Measurements from ENCODE around the gene IFNAR1. TPM values are rescaled to one million over a fixed set of nuclear protein-coding genes. Genes with fewer than 3 reads are reported as not detected.

IFNAR1 gene
- total RNA-seq, 1 donor from 2014 or later = 64.5 TPM

DNA sequence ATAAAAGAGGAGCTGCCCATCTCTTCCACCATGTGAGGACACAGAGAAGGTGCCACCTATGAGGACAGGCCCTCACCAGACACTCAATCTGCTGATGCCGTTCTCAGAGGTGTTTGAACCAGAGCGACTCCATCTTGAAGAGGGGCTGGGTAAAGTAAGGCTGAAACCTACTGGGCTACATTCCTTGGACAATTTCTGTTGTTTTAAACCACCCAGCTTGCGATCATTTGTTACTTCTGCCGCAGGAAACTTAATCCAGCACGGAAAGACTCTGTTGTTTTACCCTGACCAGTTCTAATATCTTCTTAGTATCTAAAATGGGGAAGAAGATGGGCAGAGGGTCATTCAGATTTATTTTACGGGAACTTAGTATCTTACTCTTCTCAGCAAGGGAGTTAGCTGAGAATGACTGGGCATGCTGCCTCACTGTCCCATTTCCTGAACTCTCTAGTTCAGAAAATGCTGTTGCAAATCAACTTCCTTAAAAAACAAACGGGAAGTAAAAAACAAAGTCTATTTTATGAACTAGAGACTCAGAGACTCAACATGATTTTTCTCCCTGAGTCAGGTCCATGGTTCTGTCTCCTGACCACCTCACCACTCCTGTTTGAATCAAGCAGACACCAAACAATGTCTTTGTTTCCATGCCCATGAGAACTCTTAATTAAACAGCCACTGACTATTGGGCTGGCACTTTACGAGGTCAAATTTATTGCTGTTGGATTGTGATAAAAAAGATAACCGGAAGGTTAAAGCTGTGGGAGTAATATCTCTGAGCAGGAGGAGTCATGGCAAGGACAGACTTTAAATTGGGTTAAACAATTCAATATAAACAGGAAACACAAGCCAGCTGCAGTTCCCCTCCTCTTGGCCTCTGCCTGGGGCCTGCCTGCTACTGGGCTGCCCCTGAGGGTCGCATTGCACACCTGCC is 23.8 kb upstream of the IFNAR1 start:
- no peak for DNase-seq
- no peaks in the 10 kb centered on the region for H3K27me3 ChIP-seq (ENCODE audit: low read depth)

DNA sequence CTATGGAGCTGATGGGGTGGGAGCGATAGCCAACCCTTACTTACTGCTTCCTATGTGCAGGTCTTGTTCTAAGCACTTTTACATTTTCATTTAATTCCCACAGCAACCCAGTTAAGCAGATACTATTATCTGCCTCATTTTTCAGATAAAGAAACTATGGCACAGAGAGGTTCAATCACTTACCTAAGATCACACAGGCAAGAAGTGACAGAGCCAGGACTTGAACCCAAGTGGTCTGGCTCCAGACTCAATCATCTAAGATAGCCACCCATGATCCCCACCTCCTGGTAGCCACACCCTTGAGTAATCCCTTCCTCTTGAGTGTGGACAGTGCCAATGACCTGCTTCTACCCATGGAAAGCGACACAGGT is 23.2 kb upstream of the IFNAR1 start:
- Histone ChIP-seq H3K27me3 (ENCODE audit: low read depth) (no peaks in the 10 kb centered on the region), H3K4me1 (peaks cover 40% of the 10 kb centered on the region), H3K27ac (peak overlapping the region; percentile 75), H3K4me3 (no peak overlapping the region), H3K9me3 (no peaks in the 10 kb centered on the region), H3K36me3 (peaks cover 11% of the 10 kb centered on the region)
- intact Hi-C loops (cut with DNase I) = no loop called here
- TF ChIP-seq, protein P1, sequence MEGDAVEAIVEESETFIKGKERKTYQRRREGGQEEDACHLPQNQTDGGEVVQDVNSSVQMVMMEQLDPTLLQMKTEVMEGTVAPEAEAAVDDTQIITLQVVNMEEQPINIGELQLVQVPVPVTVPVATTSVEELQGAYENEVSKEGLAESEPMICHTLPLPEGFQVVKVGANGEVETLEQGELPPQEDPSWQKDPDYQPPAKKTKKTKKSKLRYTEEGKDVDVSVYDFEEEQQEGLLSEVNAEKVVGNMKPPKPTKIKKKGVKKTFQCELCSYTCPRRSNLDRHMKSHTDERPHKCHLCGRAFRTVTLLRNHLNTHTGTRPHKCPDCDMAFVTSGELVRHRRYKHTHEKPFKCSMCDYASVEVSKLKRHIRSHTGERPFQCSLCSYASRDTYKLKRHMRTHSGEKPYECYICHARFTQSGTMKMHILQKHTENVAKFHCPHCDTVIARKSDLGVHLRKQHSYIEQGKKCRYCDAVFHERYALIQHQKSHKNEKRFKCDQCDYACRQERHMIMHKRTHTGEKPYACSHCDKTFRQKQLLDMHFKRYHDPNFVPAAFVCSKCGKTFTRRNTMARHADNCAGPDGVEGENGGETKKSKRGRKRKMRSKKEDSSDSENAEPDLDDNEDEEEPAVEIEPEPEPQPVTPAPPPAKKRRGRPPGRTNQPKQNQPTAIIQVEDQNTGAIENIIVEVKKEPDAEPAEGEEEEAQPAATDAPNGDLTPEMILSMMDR (IDR thresholded peaks at IDR 0.05) = no peak
- DNase-seq (no peak), ATAC-seq (no peak)

More for the DNA sequence above, 23.8 kb upstream of the IFNAR1 start:
- Histone ChIP-seq H3K4me1 (peaks cover 40% of the 10 kb centered on the region), H3K9me3 (no peaks in the 10 kb centered on the region), H3K4me3 (no peak overlapping the region), H3K36me3 (peaks cover 18% of the 10 kb centered on the region), H3K27ac (peak overlapping the region; percentile 75)
- intact Hi-C loops (cut with DNase I) = no loop called here
- TF ChIP-seq, protein P1 (IDR thresholded peaks at IDR 0.05) = no peak
- ATAC-seq = peak; percentile 68 to 79

DNA sequence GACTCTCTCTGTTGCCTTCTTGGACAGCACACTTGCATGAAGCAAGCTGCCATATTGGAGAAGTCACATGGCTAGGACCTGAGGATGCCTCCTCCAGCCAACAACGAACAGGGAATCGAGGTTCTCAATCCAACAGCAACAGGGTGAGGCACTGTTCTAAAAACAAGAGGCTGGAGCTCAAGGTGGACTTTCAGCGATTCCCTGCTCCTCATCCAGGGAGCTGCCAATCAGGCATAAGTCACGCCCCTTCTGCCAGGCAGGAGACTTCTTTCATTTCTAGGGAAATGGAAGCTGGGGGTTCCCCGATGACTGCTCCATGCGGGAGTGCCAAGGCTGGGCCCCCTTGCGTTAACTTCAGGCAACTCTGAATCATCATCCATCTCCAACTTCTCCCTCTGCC is 22.7 kb upstream of the IFNAR1 start:
- H3K36me3 ChIP-seq = peaks cover 7% of the 10 kb centered on the region
- peaks cover 40% of the 10 kb centered on the region for H3K4me1 ChIP-seq
- H3K27ac ChIP-seq = peak overlapping the region; percentile 75
- no peaks in the 10 kb centered on the region for H3K27me3 ChIP-seq (ENCODE audit: low read depth)
- no peak for DNase-seq
- H3K4me3 ChIP-seq = no peak overlapping the region
- TF ChIP-seq, protein P1 (IDR thresholded peaks at IDR 0.05) = no peak
- intact Hi-C loops (cut with DNase I) = no loop called here
- ATAC-seq = peak in 1 of 2 donors; percentile 28
- no peaks in the 10 kb centered on the region for H3K9me3 ChIP-seq

DNA sequence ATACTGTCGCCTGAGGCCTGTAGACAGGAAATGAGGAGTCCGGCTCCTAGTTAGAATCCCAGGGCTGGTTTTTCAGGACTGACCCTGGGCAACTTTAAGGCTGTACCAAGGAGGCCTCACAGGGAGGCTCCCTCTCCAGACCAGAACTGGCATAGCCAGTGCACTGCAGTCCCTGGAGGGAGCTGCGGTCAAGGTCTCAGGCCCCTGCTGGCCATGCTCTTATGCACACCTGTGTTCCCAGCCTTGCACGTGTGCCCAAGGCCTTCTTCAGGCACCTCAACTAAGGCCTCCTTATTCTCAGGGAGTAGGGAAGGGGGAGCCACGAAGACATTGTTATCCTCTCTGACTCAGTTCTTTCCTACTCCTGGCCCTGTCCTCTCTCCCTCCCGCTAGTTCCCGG is 22.0 kb upstream of the IFNAR1 start:
- H3K27ac ChIP-seq = no peak overlapping the region
- intact Hi-C loops (cut with DNase I) = no loop called here
- TF ChIP-seq, protein P1 (IDR thresholded peaks at IDR 0.05) = no peak
- no peaks in the 10 kb centered on the region for H3K27me3 ChIP-seq (ENCODE audit: low read depth)
- no peaks in the 10 kb centered on the region for H3K9me3 ChIP-seq
- H3K4me1 ChIP-seq = peaks cover 40% of the 10 kb centered on the region
- H3K4me3 ChIP-seq = no peak overlapping the region
- peaks cover under 1% of the 10 kb centered on the region for H3K36me3 ChIP-seq
- DNase-seq (no peak), ATAC-seq (no peak)

DNA sequence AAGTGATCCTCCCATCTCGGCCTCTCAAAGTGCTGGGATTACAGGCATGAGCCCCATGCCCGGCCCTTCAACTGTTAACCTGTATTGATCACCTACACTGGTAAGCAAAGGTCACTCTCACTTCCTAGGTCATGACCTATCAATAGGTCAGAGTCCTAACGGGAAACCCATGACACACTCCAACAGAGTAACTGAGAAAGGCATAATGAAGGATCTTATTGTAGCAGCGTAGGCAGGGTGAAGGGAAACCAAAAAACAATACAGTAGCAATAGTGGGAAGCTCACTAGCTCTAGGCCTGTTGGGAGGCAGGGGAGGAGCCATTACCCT is 19.5 kb upstream of the IFNAR1 start:
- intact Hi-C loops (cut with DNase I) = no loop called here
- no peaks in the 10 kb centered on the region for H3K36me3 ChIP-seq
- no peaks in the 10 kb centered on the region for H3K27me3 ChIP-seq (ENCODE audit: low read depth)
- H3K4me3 ChIP-seq = no peak overlapping the region
- TF ChIP-seq, protein P1 (IDR thresholded peaks at IDR 0.05) = no peak
- H3K4me1 ChIP-seq = peaks cover 20% of the 10 kb centered on the region
- DNase-seq (no peak), ATAC-seq (no peak)
- H3K27ac ChIP-seq = no peak overlapping the region
- H3K9me3 ChIP-seq = no peaks in the 10 kb centered on the region

All from lower lobe of right lung (tissue), 2 donors.